ENCODE measurements around the gene GHSR. TPM values are rescaled to one million over a fixed set of nuclear protein-coding genes. Genes with fewer than 3 reads are reported as not detected.
A peak's percentile ranks its signal among the peaks of the same experiment; 100 is the strongest.
"Not testable (repeated sequence)": the region's sequence is repeated elsewhere in the genome, so short reads cannot be mapped to it uniquely, and the experiment has no call there.

The GHSR gene, protein sequence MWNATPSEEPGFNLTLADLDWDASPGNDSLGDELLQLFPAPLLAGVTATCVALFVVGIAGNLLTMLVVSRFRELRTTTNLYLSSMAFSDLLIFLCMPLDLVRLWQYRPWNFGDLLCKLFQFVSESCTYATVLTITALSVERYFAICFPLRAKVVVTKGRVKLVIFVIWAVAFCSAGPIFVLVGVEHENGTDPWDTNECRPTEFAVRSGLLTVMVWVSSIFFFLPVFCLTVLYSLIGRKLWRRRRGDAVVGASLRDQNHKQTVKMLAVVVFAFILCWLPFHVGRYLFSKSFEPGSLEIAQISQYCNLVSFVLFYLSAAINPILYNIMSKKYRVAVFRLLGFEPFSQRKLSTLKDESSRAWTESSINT
- total RNA-seq = 0.82 TPM

DNA sequence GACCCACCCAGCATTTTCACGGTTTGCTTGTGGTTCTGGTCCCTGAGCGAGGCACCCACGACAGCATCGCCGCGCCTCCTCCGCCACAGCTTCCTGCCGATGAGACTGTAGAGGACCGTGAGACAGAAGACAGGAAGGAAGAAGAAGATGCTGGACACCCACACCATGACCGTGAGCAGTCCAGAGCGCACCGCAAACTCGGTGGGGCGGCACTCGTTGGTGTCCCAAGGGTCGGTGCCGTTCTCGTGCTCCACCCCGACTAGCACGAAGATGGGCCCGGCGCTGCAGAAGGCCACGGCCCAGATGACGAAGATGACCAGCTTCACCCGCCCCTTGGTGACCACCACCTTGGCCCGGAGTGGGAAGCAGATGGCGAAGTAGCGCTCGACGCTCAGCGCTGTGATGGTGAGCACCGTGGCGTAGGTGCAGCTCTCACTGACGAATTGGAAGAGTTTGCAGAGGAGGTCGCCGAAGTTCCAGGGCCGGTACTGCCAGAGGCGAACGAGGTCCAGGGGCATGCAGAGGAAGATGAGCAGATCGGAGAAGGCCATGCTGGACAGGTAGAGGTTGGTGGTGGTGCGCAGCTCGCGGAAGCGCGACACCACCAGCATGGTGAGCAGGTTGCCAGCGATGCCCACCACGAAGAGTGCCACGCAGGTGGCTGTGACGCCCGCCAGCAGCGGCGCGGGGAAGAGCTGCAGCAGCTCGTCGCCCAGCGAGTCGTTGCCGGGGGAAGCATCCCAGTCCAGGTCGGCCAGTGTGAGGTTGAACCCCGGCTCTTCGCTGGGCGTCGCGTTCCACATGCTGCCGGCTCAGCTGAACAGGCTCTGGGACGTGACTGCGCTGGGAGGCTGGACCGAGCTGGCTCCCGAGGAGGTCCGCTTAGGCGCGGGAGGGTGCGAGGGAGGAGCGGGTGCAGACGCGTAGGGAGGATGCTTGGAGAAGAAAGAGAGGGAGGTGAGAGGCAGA, at the start of gene GHSR:
GHSR (minus strand) TSS at position 846 of the 969 bp plus-strand sequence; CDS start at position 803, 43 bp downstream.
- FAIRE-seq (no peak), DNase-seq (ENCODE audit: low spot score in 2 of 2) (peak in 1 of 2 donors; percentile 14)

DNA sequence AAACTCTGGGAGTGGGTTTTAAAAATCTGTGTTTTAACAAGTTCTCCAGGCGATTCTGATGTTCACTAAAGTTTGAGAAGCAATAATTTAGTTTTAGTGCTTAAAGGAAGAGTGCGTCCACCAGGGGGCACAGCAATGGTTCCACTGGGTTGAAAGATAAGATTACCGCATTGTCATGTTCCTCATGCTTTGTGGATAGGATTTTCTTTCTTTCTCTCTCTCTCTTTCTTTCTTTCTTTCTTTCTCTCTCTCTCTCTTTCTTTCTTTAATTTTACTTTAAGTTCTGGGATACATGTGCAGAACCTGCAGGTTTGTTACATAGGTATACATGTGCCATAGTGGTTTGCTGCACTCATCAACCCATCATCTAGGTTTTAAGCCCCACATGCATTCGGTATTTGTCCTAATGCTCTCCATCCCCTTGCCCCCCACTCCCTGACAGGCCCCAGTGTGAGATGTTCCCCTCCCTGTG, 42.0 kb upstream of the GHSR start:
- DNase-seq (ENCODE audit: low spot score in 2 of 2) = peak; percentile 6 to 25

DNA sequence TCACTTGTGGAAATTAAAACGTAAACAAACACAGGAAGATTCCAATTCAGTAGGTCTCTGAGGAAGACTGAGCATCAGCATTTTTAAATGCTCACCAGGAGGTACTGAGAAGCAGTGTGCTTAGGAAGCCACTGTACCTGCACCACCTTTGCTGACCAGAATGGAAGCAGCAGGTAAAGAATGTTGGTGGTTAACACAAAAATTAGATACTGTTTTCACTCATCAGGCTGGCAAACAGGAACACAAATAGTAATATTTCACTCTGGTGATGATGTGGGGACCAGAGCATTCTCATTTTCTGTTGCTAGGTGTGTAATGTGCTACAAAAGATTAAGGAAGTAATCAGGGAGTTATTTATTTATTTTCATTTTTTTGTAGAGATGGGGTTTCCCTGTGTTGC, 29.9 kb upstream of the GHSR start:
- DNase-seq (ENCODE audit: low spot score in 2 of 2) = no peak
- FAIRE-seq = no peak

More for the DNA sequence above, 42.0 kb upstream of the GHSR start:
- not testable (repeated sequence) for FAIRE-seq

DNA sequence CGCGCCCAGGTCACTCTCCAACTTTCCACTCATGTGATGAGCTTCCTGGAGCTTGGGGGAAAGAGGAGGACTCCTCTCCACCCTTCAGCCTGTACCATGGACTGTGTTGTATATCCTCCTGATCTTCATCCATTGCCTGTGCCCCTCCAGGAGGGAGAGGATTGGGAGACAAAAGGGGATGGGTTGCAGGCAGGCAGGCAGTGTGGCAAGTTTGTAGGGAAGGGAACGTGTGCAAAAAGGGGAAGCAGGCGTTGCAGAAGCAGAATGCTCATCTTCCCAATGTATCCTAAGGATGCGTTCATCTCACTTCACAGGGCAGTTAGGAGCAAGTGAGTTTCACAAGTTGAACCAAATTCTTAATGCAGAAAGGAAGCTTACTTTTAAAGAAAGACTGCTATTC, 28.1 kb upstream of the GHSR start:
- no peak for FAIRE-seq
- no peak for DNase-seq (ENCODE audit: low spot score in 2 of 2)

DNA sequence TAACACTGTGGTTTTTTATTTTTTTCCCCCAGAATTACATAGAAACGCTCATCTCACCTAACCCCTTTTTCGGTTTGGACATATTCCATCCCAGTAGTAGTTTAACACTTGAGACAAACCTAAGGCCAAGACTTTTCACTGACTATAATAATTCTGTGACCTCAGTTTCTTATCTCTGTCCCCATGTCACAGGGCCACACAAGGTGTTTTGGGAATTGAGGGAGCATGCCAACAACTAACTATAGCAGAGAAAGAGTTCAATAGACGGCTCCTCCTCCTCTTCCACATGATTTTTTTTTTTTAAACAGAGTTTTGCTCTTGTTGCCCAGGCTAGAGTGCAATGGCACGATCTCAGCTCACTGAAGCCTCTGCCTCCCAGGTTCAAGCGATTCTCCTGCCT, 27.4 kb upstream of the GHSR start:
- FAIRE-seq (no peak), DNase-seq (ENCODE audit: low spot score in 2 of 2) (no peak)

DNA sequence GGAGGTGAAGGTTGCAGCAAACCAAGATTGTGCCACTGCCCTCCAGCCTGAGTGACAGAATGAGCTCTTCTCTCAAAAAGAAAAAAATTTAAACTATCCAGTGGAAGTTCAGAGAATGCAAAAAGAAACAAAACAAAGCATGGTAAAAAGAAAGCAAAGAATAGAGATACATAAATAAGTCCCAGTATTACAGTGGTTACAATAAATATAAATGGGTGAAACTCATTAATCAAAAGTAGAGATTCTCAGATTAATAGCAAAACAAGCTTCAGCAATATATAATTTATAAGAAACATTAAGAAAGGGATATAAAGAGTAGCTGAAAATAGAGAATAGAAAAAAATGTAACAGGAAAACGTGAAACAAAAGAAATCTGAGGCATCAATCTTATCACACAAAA, 23.6 kb upstream of the GHSR start:
- FAIRE-seq = no peak
- no peak for DNase-seq (ENCODE audit: low spot score in 2 of 2)

DNA sequence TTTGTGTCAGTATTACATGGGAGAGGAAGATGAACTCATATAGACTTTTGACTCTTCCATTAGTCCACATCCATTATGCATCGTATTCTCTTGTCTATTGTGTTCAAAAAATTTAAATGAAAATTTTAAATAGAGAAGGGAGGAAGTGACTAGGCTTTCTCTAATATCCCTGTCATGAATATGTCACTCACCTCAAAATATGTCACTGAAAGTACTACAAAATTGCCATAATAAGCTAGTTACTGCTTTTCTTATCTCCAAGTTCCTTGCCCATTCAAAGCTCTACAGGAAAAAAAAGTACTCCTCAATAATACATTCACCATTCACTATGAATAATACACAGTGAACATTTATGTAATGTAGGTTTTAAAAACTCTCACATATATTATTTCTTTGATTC, 22.3 kb upstream of the GHSR start:
- DNase-seq (ENCODE audit: low spot score in 2 of 2) = no peak
- no peak for FAIRE-seq

DNA sequence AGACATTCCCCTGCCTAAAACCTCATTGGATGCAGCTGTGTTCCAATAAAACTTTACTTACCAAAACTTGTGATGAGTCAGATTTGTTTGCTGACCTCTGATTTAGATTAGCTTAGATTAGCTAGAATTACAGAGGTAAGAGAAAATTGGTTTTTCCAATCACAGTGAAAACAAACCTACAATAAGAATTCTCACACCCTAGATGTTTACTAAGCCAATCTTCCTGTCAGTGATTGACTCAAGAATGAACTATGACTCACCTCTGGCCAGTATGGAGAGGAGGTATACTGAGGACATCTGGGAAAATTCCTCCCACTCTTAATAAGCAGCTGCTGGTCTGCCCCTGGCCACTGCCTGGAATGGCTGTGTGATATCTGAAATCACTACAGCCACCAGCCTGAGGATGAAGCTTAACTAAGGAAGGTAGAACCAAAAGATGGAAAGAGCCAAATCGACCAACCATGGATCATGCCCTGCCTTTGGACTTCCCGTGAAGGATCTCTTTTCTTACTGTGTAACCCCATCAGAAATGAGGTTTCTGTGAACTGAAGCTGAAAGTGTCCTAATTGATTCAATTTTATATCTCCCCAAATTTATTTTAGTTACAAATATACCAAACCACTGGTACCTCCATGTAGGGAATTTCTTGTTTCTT, 19.0 kb upstream of the GHSR start:
- DNase-seq (ENCODE audit: low spot score in 2 of 2) (no peak), FAIRE-seq (no peak)

DNA sequence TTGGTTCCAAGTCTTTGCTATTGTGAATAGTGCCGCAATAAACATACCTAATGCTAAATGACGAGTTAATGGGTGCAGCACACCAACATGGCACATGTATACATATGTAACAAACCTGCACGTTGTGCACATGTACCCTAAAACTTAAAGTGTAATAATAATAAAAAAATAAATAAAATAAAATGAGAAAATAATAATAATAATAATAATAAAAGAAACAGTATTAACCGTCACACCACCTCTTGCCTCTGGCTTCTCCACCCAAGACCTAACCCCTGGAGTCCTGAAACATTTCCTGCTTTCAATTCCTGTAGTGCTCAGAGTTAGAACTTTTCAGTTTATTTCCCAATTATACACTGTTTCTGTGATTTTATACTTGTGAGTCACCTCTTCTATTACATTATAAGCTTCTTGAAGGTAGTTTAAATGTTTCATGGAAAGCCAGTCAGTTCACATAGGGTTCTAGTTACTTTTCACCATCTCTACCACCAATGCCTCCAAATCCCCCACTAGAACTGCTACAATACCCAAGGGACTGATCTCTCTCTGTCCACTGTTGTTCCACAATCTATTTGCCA, 18.4 kb upstream of the GHSR start:
- FAIRE-seq = no peak

DNA sequence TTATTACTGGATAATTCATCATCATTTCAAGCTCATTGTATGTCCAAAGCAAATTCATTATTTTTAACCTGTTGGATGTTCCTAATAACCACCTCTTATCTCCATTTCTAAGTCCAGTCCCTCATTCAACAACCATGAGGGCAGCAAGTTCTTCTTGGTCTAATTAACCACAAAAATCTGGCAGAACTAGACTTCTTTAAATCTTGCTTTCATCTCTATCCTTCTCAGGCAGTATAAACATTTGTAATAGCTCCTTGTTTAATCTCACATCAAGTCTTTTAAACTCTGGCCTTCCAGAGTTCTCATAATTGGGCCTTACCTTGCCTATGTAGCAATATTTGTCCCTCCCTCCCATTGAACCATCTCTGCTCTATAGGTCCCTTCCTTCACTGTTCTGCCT, 17.0 kb upstream of the GHSR start:
- DNase-seq (ENCODE audit: low spot score in 2 of 2) = no peak
- no peak for FAIRE-seq

More for the DNA sequence above, 18.4 kb upstream of the GHSR start:
- no peak for DNase-seq (ENCODE audit: low spot score in 2 of 2)

DNA sequence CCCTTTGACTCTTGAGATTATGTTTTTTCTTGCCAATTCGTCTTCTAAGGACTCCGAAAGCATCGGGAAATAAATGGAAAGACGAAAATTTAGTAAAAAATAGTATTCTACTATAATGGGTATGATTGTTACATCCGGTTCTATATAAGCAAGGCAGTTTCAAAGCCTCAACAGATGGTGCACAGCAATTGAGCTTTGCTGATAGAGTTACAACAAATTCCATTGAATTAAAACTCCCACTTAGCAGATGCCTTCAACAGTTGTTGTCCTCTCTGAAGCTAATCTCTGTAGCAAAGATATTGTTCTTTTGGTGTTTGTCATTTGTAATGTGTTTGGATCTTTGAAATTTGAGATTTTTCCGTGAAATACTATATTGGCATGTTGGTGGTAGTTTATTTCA, 16.1 kb upstream of the GHSR start:
- DNase-seq (ENCODE audit: low spot score in 2 of 2) (no peak), FAIRE-seq (no peak)

DNA sequence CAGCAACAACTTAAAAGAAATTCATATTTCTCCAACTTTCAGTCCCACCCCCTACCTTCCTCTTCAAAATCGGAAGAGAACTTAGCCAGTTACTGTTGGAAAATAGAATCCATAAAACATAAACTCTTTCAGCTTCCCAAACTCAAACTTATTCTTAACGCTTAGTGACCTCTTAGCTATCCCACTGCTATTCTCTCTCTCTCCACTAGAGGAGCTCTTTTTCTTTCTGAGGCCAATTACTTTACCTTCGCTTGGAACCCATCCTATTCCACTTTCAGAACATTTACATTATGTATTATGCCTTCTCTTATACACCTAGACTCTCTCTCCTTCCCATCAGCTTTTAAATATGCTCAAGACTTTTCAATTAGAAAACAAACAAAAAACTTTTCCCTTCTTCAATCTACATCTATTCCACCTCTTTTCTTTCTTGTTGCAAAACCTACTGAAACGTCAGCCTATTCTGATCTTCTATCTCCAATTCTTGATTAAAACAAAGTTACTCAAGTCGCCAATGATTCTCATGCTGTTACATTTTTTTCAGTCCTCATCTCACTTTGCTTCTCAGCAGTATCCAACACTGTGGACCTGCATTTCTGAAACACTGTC, 13.4 kb upstream of the GHSR start:
- DNase-seq (ENCODE audit: low spot score in 2 of 2) (no peak), FAIRE-seq (no peak)

DNA sequence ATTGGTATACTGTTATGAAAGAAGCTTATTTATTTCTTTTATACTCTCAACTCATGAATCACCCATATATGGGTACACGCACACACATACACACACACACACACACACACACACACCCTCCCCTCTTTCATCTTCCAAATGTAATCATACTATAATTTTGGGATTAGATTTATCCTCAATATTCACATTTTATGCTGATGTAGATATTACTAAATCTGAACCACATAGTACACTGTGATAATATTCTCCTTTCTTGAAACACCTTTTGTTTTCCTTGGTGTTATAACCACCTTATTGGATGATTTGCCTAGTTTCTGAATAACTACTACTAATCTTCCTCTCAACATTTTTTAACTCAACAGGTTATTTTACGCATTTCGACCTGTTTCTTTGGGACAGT, 8.1 kb upstream of the GHSR start:
- FAIRE-seq (no peak), DNase-seq (ENCODE audit: low spot score in 2 of 2) (no peak)

DNA sequence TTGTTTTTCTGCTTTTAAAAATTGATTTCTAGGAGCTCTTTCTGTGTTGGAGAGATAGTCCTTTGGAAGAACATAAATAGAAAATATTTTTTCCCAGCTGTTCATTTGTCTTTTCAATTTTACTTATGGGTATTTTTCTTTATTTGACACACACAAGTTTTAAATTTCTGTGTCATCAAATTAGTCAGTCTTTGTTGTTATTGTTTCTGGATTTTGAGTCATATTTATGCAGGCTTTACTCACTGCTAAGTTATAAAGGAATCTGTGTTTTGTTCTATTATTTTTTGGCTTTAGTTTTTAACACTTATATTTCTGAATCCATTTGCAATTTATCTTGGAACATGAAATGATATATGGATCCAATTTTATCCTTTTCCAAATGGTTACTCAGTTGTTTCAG, 5.9 kb upstream of the GHSR start:
- FAIRE-seq (no peak), DNase-seq (ENCODE audit: low spot score in 2 of 2) (no peak)

DNA sequence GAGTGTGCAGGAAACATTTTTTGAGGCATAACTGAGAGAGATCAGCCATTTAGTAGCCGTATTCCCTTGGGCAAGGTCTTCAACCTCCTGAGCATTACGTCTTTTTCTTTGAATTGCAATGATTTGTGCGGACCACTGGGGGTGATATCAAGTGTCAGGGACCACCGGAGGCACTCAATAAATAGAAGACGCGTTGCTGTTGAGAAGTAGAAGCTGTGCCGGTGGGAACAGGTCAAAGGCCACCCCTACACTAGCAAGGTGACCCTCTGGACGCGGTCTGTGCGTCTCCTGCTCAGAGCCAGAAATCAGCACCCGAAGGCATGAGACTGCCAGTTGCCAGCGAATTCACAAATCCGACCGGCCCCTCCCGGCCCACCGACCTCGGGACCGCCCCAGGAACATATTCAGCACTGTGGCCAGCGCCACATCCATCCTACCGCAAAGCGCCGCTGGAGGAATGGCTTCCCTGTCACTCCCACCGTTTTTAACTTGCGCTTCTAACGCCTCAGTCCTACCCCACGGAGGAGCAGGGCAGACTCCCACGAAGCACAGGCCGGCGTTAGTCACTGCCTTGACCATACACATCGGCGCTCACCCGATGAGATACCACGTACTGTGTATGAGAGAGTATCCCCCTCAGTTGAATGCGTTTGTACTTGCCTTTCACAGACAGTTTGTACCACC, 1.4 kb upstream of the GHSR start:
- no peak for DNase-seq (ENCODE audit: low spot score in 2 of 2)
- no peak for FAIRE-seq

DNA sequence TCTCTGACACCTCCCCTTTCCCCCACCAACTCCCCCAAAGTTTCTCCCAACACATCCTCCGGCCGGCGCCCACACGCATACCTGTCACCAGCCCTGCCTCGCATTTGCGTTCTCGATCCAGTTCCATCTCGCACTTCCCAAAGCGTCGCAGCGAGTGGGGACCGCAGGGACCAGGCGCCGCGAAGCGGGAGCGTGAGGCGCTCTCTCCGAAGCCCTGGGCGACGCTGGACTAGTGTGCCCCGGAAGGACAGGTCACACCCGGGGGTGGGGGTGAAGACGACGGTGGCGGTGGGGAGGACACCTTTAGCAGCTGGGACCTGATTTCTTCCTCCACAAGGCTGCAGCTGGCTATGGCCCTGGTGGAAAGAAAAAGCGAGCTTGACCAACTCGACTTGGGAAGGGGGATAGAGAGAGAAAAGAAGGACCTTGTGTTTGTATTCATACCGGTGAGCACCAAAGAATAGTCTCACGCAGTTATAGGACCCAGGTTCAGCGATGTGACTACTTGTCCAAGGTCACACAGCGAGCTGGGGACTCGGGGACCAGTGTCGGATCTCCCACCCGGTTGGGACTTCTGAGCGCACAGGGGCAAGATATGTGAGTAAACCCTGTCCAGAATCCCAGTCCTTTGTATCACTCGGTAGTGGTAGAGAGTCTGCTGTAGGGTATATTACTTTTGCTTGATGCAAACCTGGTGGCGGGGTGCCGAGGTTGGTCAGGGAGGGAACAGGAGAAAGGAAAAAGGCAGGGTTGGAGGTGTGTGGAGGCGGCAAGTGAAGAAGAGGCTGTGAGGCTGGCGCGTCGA, 607 bp upstream of the GHSR start:
- DNase-seq (ENCODE audit: low spot score in 2 of 2) = no peak
- FAIRE-seq = no peak

DNA sequence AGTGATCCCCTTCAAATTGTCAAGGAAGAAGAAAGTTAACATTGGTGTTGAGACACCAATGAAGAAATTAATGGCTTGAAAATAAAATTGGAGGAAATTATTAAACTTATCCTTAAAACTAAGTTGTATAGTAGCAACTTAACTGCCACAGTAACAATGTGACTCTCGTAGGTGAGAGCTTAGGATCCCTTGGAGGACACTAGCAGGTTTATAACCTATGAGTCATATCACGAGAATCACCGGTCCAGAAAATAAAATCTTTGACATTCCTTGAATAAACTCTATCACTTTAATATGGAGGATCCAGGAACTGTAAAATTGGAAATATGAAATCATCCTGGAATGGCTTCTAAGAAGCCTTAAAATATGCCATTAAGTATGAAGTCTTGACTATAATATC, 2.1 kb downstream of the GHSR start:
- DNase-seq (ENCODE audit: low spot score in 2 of 2) (no peak), FAIRE-seq (no peak)

DNA sequence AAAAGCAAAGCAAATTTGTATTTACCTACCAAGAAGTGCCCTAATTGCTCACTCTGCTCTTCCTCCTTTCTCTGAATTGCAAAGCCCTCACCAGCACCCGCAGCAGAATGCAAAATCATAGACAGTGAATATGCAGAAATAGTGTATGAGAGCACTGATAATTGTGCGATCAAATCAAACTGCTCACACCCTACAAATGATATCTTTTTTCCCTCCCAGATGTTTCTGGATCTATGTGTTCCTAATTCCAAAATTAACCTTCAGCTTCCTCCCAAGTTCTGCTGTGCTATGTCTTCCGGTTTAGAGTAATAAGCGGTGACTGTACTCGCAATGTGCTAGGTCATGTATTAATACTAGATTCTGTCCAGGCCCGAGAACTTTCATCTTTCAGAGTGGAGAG, 3.4 kb downstream of the GHSR start:
- no peak for FAIRE-seq
- no peak for DNase-seq (ENCODE audit: low spot score in 2 of 2)

DNA sequence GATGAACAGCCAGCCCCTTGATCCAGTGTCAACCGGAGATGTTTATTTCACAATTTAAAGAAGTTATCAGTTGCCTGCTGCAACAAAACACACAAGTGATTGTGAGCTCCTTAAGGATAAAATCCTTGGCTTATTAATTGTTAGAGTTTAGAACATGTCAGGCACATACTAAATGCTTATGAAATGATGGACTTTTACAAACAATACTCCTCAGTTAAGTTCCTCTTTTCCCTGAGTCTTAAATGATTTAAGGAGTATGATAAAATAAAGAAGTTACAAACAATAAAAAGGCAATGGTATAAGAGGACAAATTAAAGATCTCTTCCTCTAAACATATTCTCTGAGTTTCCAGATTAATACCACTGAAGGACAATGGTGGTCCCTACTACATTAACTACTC, 5.7 kb downstream of the GHSR start:
- FAIRE-seq = no peak
- no peak for DNase-seq (ENCODE audit: low spot score in 2 of 2)

Data from frontal cortex (tissue), 4 donors.